Cardiac muscle cell (in vitro differentiated cells and primary cell): ENCODE data around the gene LRP5. TPM values are rescaled to one million over a fixed set of nuclear protein-coding genes. Genes with fewer than 3 reads are reported as not detected.

Experiments used
- DNase-seq, 2 donors: peaks; one replicate each; pipeline versions ENCODE4 v3.0.0 to v3.0.0-alpha.2; 2010 to 2017; ENCODE audit warnings: low read depth in 1 of 2, low spot score in 1 of 2
- H3K27ac ChIP-seq: fragments of 200-600 bp; sonication (generic); 2 replicates; pipeline ENCODE4 v1.5.1; 2016
- H3K27me3 ChIP-seq: fragments of 200-600 bp; sonication (generic); 2 replicates; pipeline ENCODE4 v1.6.0; 2016; ENCODE audit warnings: control low read depth
- H3K36me3 ChIP-seq: fragments of 200-600 bp; sonication (generic); 2 replicates; pipeline ENCODE4 v1.5.1; 2016; ENCODE audit warnings: control low read depth
- H3K4me1 ChIP-seq: fragments of 200-600 bp; sonication (generic); 2 replicates; pipeline ENCODE4 v1.8.1; 2017; ENCODE audit warnings: low read depth, mild to moderate bottlenecking, mixed run types
- H3K4me3 ChIP-seq: fragments of 200-600 bp; sonication (generic); 2 replicates; pipeline ENCODE4 v1.5.1; 2016; ENCODE audit warnings: mild to moderate bottlenecking
- H3K9me3 ChIP-seq: fragments of 200-600 bp; sonication (generic); 2 replicates; pipeline ENCODE4 v1.5.1; 2017; ENCODE audit warnings: low read depth, mild to moderate bottlenecking, control low read depth
- CTCF ChIP-seq: IDR thresholded peaks from 2 replicates; pipeline ENCODE4 v1.5.1; 2012; ENCODE audit warnings: low read depth, mild to moderate bottlenecking, low read length
- polyA plus RNA-seq: library from polyadenylated mRNA; unstranded; fragments of >200 nt; fragmentation: Nextera tagmentation; extraction: Ambion mirVana; gene quantifications from 2 replicates; pipeline ENCODE4 v1.2.1, GENCODE V29; 2016
- total RNA-seq: library from RNA; depleted of rRNA; stranded (reverse); fragments of >200 nt; gene quantifications from 2 replicates; pipeline ENCODE4 v1.2.3, GENCODE V29; 2016

The LRP5 gene
- total and polyA plus RNA-seq, 2 experiments from 2014 or later: 29.1 to 245 TPM

DNA sequence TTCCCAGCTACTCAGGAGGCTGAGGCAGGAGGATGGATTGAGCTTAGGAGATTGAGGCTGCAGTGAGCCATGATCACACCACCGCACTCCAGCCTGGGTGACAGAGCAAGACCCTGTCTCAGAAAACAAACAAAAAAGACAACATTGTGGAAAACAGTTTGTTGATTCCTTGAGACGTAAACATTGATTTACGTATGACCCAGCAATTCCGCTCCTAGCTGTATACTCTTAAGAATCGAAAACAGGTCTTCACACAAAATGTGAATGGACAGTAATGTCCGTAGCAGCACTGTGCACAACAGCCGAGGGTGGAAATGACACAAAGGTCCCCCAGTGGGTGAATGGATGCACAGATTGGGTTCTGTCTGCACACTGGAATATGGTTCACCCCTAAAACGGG, 49.3 kb downstream of the LRP5 start:
- Histone ChIP-seq H3K4me1 (no peaks in the 10 kb centered on the region), H3K9me3 (no peaks in the 10 kb centered on the region), H3K36me3 (peaks cover 4% of the 10 kb centered on the region), H3K27ac (no peak overlapping the region), H3K27me3 (no peaks in the 10 kb centered on the region), H3K4me3 (no peak overlapping the region)
- no peak for TF ChIP-seq CTCF
- DNase-seq: no peak

DNA sequence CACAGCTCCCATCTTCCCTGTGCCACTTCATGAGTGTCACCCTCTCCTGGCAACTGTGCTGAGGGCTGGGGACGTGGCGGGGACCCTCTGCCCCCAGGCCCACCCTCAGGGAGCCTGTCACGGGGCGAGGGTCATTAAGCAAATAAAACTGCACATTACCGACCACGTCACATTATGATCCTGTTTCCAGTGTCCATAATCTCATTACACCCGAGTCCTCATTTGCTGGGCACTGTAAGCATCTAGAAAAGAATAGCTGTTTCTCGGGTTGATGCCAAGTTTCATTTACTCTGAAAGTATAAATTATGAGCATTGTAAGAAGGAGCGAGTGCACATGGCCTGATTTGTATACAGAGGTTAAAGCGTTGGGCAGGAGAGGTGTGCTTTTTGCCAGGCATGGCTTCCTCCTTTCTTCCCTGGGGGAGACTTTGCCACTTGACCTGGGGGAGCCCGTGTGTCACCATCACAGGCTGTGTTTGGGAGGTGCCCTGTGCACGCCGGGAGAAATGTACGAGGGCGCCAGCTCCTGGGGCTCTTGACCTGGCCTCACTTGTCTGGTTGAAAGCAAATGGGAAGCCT, 50.5 kb downstream of the LRP5 start:
- TF ChIP-seq CTCF: no peak
- Histone ChIP-seq H3K4me3 (no peak overlapping the region), H3K27me3 (no peaks in the 10 kb centered on the region), H3K9me3 (no peaks in the 10 kb centered on the region), H3K4me1 (no peaks in the 10 kb centered on the region), H3K36me3 (peaks cover 4% of the 10 kb centered on the region), H3K27ac (no peak overlapping the region)
- DNase-seq: no peak

GRCh38 chr11:68363776-68364175, 51.4 kb downstream of the LRP5 start:
- TF ChIP-seq CTCF: no peak
- Histone ChIP-seq H3K4me3 (no peak overlapping the region), H3K9me3 (no peaks in the 10 kb centered on the region), H3K27ac (no peak overlapping the region), H3K27me3 (no peaks in the 10 kb centered on the region), H3K36me3 (no peaks in the 10 kb centered on the region), H3K4me1 (no peaks in the 10 kb centered on the region)
- no peak for DNase-seq

DNA sequence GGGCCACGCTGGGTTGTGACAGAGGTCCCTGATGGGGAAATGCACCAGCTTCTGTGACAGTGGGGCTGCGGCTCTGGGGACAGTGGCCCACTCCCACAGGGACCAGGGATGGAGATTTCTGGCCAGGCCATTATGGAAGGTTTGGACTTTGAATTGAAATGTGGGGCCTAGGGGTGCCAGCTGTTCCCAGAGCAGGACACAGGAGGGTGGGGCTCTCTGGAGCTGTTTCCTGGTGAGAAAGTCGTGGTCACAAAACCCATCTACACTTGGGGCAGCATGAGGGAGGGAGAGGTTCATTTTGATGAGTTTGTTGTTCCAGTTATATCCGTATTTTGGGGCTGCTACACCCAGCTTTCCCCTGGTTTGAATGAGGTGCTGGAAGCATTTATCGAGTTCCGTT, 52.2 kb downstream of the LRP5 start:
- Histone ChIP-seq H3K9me3 (no peaks in the 10 kb centered on the region), H3K36me3 (no peaks in the 10 kb centered on the region), H3K4me1 (no peaks in the 10 kb centered on the region), H3K4me3 (no peak overlapping the region), H3K27me3 (no peaks in the 10 kb centered on the region), H3K27ac (no peak overlapping the region)
- DNase-seq: no peak
- no peak for TF ChIP-seq CTCF

DNA sequence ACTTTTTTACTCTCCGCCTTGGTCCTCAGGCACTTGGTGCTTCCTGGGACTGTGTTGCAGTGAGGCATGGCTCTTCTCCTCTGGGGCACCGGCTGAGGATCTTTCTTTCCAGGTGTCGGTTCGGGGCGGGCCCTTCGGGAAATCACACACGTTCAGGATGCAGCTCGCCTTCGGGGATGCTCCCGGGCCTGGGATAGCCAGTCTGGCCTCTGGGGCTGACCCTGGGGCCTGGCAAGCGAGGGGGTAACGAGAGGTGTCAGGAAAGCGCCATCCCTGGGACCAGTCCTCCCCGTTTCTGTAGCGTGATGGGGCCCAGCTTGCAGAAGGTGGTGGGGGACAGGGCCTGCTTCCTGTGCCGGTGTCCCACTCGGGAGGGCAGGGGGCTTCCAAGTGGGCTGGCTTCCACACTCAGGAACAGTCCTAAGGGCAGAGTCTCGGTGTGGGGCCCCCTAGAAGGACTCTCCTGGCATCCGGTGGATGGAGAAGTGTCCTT, 53.6 kb downstream of the LRP5 start:
- no peak for TF ChIP-seq CTCF
- H3K27me3 ChIP-seq: no peaks in the 10 kb centered on the region
- DNase-seq: no peak

More for the DNA sequence above, 53.6 kb downstream of the LRP5 start:
- H3K9me3 ChIP-seq: no peaks in the 10 kb centered on the region
- H3K36me3 ChIP-seq: no peaks in the 10 kb centered on the region
- H3K4me3 ChIP-seq: no peak overlapping the region
- no peak overlapping the region for H3K27ac ChIP-seq
- no peaks in the 10 kb centered on the region for H3K4me1 ChIP-seq
